HUES48 (cell line): ENCODE results near the gene CAMSAP1.

Experiments used
- H3K27ac ChIP-seq: one replicate; pipeline ENCODE4 v1.7.0; 2013; ENCODE audit warnings: low read depth, low read length, inconsistent platforms
- H3K27me3 ChIP-seq: 2 replicates; pipeline ENCODE4 v1.6.1; 2013; ENCODE audit warnings: mild to moderate bottlenecking, low read length; ENCODE audit not compliant: control insufficient read depth, insufficient read depth
- H3K36me3 ChIP-seq: 2 replicates; pipeline ENCODE4 v1.6.1; 2013; ENCODE audit warnings: low read length; ENCODE audit not compliant: control insufficient read depth, insufficient read depth
- H3K4me1 ChIP-seq: 2 replicates; pipeline ENCODE4 v1.6.1; 2013; ENCODE audit warnings: mild to moderate bottlenecking, low read length; ENCODE audit not compliant: control insufficient read depth, insufficient read depth
- H3K4me3 ChIP-seq: 2 replicates; pipeline ENCODE4 v1.5.1; 2013; ENCODE audit warnings: mild to moderate bottlenecking, low read depth, low read length
- H3K9ac ChIP-seq: 2 replicates; pipeline ENCODE4 v1.6.1; 2013; ENCODE audit warnings: mild to moderate bottlenecking, low read depth, low read length, moderate library complexity
- H3K9me3 ChIP-seq: 2 replicates; pipeline ENCODE4 v1.6.1; 2013; ENCODE audit warnings: low read length; ENCODE audit not compliant: control insufficient read depth, insufficient read depth

The CAMSAP1 gene

DNA sequence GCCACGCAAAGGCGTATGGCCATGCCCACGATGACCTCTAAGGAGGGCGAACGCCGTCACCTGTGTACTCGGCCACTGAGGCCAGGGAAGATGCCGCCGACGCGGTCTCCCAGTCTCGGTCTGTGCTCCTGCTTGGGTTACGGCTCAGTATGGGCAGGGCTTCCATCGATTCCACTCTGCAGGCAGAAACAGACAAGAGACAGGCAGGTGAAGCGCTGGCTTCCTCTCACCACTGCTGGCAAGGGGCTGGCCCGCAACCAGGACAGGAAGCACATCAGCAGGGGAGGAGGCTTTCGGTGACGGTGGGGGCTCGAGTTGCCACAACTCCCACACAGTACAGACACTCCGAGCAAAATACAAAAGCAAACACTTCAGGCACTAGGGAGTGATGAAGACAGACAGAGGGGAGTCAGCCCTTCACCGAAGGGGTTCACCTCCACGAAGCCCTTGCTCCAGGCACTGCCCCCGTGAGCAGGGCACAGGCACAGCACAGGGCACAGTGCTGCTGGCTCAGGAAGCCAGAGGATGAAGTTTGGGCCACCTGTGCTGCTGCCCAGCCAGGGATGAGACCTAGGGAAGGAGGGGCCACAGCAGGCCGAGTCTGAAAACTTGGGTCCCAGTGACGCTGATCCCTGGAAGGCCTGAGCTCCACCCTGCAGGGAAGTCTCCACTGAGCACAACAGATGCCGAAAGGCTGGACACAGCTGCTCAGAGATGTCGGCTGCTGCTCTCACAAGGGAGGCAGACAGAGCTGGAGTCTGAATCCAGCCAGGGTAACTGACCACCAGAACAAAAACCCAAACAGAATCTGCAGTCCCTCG, 91.3 kb downstream of the CAMSAP1 start:
- H3K4me3 ChIP-seq, result no peak overlapping the region
- no peak overlapping the region for H3K9ac ChIP-seq
- peaks cover 97% of the 10 kb centered on the region for H3K36me3 ChIP-seq
- no peaks in the 10 kb centered on the region for H3K4me1 ChIP-seq
- H3K27me3 ChIP-seq, result no peaks in the 10 kb centered on the region
- no peaks in the 10 kb centered on the region for H3K9me3 ChIP-seq
- H3K27ac ChIP-seq, result no peak overlapping the region

GRCh38 chr9:135815413-135815812, 91.9 kb downstream of the CAMSAP1 start:
- no peak overlapping the region for H3K4me3 ChIP-seq
- H3K27me3 ChIP-seq, result no peaks in the 10 kb centered on the region
- no peak overlapping the region for H3K9ac ChIP-seq
- H3K36me3 ChIP-seq, result peaks cover 97% of the 10 kb centered on the region
- no peaks in the 10 kb centered on the region for H3K4me1 ChIP-seq
- no peak overlapping the region for H3K27ac ChIP-seq
- H3K9me3 ChIP-seq, result no peaks in the 10 kb centered on the region

DNA sequence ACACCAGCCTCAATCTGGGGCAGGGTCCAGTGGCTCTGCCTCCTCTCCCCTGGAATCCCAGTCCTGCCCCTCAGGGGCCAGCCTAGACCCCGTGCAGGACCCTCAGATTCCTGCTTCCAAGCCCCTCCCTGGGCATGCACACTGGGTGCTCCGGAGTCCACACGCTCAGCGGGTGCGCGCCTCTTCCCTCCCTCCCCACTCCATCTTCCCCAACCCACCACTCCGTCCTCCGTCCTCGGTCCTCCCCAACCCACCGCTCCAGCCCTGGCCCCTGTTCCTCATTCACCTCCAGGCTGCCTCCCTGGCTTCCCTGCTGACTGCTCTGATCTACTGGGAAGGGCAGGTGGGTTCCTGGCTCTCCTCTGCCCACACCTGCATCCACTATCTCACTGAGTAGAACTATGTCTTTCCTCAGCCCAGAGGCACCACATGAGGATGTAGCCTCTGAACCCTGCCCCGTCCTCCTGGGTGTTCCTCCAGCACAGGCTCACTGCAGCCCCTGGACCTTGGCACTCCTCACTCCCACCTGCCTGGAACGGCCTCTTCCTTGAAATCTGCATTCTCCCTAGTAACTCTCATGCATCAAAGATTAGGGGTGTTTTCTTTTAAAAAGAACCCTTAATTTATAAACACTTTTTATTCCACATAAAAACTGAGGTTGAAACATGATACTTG, 92.8 kb downstream of the CAMSAP1 start:
- no peak overlapping the region for H3K27ac ChIP-seq
- H3K27me3 ChIP-seq, result no peaks in the 10 kb centered on the region
- H3K36me3 ChIP-seq, result peaks cover 97% of the 10 kb centered on the region
- no peaks in the 10 kb centered on the region for H3K9me3 ChIP-seq
- H3K4me3 ChIP-seq, result no peak overlapping the region
- H3K9ac ChIP-seq, result no peak overlapping the region
- H3K4me1 ChIP-seq, result no peaks in the 10 kb centered on the region

- H3K4me3 ChIP-seq, result no peak overlapping the region
- no peaks in the 10 kb centered on the region for H3K27me3 ChIP-seq
- H3K4me1 ChIP-seq, result no peaks in the 10 kb centered on the region
- H3K27ac ChIP-seq, result no peak overlapping the region
- no peak overlapping the region for H3K9ac ChIP-seq
- H3K9me3 ChIP-seq, result no peaks in the 10 kb centered on the region
- peaks cover 98% of the 10 kb centered on the region for H3K36me3 ChIP-seq
Measured at GRCh38 chr9:135813671-135814290, 93.6 kb downstream of the CAMSAP1 start.

DNA sequence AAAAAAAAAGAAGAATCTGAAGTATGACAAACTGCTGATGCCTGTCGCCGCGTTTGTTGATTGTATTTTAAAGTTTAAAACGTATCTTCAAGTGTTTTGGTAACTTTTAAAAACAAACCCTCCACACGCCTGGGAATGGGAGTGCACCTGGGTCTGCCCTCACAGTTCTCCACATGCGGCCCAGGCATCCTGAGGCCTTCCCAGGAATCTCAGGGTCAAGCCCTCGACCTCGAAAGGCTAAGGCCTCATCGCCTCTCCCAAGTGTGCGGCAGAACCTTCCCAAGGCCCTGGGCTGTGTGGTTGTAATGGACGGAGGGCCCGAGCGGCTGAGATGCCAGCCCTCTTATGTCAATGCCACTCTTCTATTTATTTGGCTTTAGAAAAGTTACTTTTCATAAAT, 94.4 kb downstream of the CAMSAP1 start:
- Histone ChIP-seq H3K4me3 (no peak overlapping the region), H3K27ac (no peak overlapping the region), H3K9ac (no peak overlapping the region), H3K36me3 (peaks cover 90% of the 10 kb centered on the region), H3K9me3 (no peaks in the 10 kb centered on the region), H3K27me3 (no peaks in the 10 kb centered on the region), H3K4me1 (no peaks in the 10 kb centered on the region)

DNA sequence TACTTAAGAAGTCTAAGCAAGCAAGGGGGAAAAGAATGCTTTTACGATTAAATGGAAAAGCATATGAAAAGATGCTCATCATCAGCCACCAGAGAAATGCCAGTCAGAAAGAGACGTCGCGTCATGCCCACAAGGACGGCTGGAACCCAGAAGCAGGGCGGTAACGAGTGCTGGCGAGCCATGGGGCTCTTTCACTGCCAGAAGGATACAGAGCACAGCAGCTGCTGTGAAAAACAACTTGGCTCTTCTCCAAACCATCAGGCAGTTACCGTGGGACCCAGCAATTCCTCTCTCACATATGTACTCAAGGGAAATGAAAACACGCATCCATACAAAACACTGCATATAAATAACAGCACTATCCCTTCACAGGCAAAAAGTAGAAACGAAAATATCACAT, 95.5 kb downstream of the CAMSAP1 start:
- Histone ChIP-seq H3K9ac (no peak overlapping the region), H3K4me1 (no peaks in the 10 kb centered on the region), H3K27me3 (no peaks in the 10 kb centered on the region), H3K4me3 (no peak overlapping the region), H3K36me3 (peaks cover 78% of the 10 kb centered on the region), H3K27ac (no peak overlapping the region), H3K9me3 (no peaks in the 10 kb centered on the region)

GRCh38 chr9:135810806-135811575, 96.4 kb downstream of the CAMSAP1 start:
- Histone ChIP-seq H3K27me3 (no peaks in the 10 kb centered on the region), H3K27ac (no peak overlapping the region), H3K9me3 (no peaks in the 10 kb centered on the region), H3K9ac (no peak overlapping the region), H3K4me3 (no peak overlapping the region), H3K36me3 (peaks cover 70% of the 10 kb centered on the region), H3K4me1 (no peaks in the 10 kb centered on the region)

DNA sequence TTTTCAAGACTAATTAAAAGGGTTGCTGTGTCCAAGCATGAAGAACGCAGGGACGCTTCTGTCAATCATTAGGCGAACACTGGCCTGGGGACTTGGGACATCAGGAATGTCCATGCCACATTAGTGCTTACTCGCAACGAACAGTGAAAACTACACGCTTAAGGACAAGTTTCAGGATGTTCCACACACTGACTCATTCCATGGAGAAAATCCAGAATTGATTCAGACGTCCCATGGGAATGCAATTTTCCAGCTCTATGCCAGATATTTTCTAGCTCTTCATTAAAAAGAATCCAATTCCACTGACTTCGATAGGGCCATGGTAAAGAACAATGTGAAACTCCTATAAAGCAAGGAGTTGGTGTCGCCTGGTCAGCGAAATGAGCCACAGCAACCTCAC, 98.2 kb downstream of the CAMSAP1 start:
- Histone ChIP-seq H3K9me3 (no peaks in the 10 kb centered on the region), H3K9ac (no peak overlapping the region), H3K36me3 (peaks cover 52% of the 10 kb centered on the region), H3K27ac (no peak overlapping the region), H3K27me3 (no peaks in the 10 kb centered on the region), H3K4me3 (no peak overlapping the region), H3K4me1 (no peaks in the 10 kb centered on the region)

DNA sequence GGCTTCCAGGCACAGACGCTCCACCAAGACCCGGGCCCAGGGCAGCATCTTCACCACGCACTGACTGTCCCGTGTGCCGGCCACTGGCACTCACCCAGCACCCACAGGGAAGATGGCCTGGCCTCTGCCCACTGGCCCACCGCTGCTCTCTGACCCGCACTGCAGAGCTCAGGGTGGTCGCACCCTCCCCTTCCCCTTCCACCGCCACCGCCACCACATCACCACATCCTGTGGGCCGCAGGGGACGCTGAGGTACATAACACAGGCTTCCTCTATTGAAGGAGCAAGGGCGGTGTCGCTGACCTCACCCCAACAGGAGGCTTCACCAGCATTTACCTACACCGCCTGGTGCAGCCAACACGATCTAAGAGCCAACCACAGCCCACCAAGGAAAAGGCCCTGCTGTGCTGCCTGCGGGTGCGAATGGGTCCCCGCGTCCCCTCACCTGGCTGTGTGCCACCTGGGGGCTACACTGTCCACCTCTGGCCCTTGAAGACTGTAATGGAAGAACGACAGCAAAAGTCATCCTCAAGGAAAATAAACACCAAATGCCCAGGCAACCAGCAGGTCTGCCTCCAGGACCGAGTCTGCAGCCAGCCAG, 101.8 kb downstream of the CAMSAP1 start:
- Histone ChIP-seq H3K27me3 (no peaks in the 10 kb centered on the region), H3K4me1 (no peaks in the 10 kb centered on the region), H3K27ac (no peak overlapping the region), H3K4me3 (no peak overlapping the region), H3K9me3 (no peaks in the 10 kb centered on the region), H3K9ac (no peak overlapping the region), H3K36me3 (peaks cover 16% of the 10 kb centered on the region)

- peaks cover 9% of the 10 kb centered on the region for H3K36me3 ChIP-seq
- H3K9me3 ChIP-seq, result no peaks in the 10 kb centered on the region
- no peak overlapping the region for H3K9ac ChIP-seq
- no peak overlapping the region for H3K4me3 ChIP-seq
- no peaks in the 10 kb centered on the region for H3K27me3 ChIP-seq
- H3K4me1 ChIP-seq, result no peaks in the 10 kb centered on the region
- H3K27ac ChIP-seq, result no peak overlapping the region
Measured at GRCh38 chr9:135804581-135805421, 102.5 kb downstream of the CAMSAP1 start.
